Measurements from ENCODE around the gene IL1RAPL2. TPM values are rescaled to one million over a fixed set of nuclear protein-coding genes. Genes with fewer than 3 reads are reported as not detected.

The IL1RAPL2 gene
- polyA plus RNA-seq, 1 of the 3 experiments (the other 2 are of a cell fraction): 0.13 TPM

DNA sequence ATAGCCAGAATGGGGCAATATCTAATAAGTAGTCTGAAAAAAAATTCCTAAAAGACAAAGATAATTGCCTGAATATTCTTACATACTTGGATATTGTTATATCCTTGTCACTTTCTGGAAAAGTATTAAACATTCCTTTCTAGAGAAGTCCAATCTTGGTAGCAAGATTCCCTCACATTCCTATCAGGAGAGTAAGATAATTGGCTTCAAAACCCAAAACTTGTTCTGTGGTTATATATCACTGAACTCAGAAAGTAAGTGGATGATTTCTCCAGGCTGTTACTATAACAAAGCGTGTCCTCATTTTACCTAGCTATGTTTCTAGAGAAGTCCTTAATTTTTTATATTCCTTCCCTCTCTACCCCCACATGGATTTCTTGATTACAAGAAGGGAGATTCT lies 700.5 kb downstream of the IL1RAPL2 start:
- H3K4me3 ChIP-seq (ENCODE audit: low read depth in 2 of 2, low read length in 1 of 2): no peak overlapping the region
- no peak overlapping the region for H3K27ac ChIP-seq (ENCODE audit: low read depth in 2 of 2, low read length in 1 of 2)
- no peaks in the 10 kb centered on the region for H3K9me3 ChIP-seq
- H3K27me3 ChIP-seq (ENCODE audit: insufficient read depth): no peaks in the 10 kb centered on the region
- DNase-seq: no peak
- no peaks in the 10 kb centered on the region for H4K20me1 ChIP-seq (ENCODE audit: insufficient read depth)
- H3K9me2 ChIP-seq: no peaks in the 10 kb centered on the region
- no peak overlapping the region for H2AFZ ChIP-seq (ENCODE audit: low read depth)
- no peaks in the 10 kb centered on the region for H3K79me2 ChIP-seq (ENCODE audit: insufficient read depth)
- H3F3A ChIP-seq (replicated peaks; ENCODE audit: insufficient read depth): no peaks in the 10 kb centered on the region
- WGBS (ENCODE audit: low lambda C conversion rate): 7% methylated on average over 1 of the region's 1 CpG
- TF ChIP-seq GABPA (IDR thresholded peaks at IDR 0.05; ENCODE audit: low read depth) (no peak), SMC3 (IDR thresholded peaks at IDR 0.05; ENCODE audit: low read depth, low read length) (no peak), CTCF (IDR thresholded peaks at IDR 0.05) (no peak), POLR2AphosphoS5 (IDR thresholded peaks at IDR 0.05; ENCODE audit: low read depth, low read length) (no peak), YY1 (IDR thresholded peaks at IDR 0.05; ENCODE audit: low read depth) (no peak), SIN3A (IDR thresholded peaks at IDR 0.05; ENCODE audit: borderline replicate concordance, low read depth, low read length) (no peak), ELF1 (IDR thresholded peaks at IDR 0.05) (no peak), TEAD4 (IDR thresholded peaks at IDR 0.05; ENCODE audit: borderline replicate concordance, insufficient read depth) (no peak)
- TF ChIP-seq, protein P1, sequence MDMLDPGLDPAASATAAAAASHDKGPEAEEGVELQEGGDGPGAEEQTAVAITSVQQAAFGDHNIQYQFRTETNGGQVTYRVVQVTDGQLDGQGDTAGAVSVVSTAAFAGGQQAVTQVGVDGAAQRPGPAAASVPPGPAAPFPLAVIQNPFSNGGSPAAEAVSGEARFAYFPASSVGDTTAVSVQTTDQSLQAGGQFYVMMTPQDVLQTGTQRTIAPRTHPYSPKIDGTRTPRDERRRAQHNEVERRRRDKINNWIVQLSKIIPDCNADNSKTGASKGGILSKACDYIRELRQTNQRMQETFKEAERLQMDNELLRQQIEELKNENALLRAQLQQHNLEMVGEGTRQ (IDR thresholded peaks at IDR 0.05; ENCODE audit: borderline replicate concordance, low read depth, low read length): no peak
- TF ChIP-seq, protein P2, sequence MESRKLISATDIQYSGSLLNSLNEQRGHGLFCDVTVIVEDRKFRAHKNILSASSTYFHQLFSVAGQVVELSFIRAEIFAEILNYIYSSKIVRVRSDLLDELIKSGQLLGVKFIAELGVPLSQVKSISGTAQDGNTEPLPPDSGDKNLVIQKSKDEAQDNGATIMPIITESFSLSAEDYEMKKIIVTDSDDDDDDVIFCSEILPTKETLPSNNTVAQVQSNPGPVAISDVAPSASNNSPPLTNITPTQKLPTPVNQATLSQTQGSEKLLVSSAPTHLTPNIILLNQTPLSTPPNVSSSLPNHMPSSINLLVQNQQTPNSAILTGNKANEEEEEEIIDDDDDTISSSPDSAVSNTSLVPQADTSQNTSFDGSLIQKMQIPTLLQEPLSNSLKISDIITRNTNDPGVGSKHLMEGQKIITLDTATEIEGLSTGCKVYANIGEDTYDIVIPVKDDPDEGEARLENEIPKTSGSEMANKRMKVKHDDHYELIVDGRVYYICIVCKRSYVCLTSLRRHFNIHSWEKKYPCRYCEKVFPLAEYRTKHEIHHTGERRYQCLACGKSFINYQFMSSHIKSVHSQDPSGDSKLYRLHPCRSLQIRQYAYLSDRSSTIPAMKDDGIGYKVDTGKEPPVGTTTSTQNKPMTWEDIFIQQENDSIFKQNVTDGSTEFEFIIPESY (IDR thresholded peaks at IDR 0.05; ENCODE audit: borderline replicate concordance, low read depth): no peak
- TF ChIP-seq, protein P3, sequence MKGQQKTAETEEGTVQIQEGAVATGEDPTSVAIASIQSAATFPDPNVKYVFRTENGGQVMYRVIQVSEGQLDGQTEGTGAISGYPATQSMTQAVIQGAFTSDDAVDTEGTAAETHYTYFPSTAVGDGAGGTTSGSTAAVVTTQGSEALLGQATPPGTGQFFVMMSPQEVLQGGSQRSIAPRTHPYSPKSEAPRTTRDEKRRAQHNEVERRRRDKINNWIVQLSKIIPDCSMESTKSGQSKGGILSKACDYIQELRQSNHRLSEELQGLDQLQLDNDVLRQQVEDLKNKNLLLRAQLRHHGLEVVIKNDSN (IDR thresholded peaks at IDR 0.05; ENCODE audit: borderline replicate concordance, low read depth): no peak
- no peaks in the 10 kb centered on the region for H3K4me1 ChIP-seq (ENCODE audit: control insufficient read depth in 1 of 2, insufficient read depth in 2 of 2, low read depth in 1 of 2, low read length in 1 of 2)
- no peak overlapping the region for H3K4me2 ChIP-seq
- ChIA-PET CTCF (no interaction called here), POLR2A (no interaction called here)
- no peaks in the 10 kb centered on the region for H3K36me3 ChIP-seq (replicated peaks in 1 of 2; ENCODE audit: control insufficient read depth in 1 of 2, insufficient read depth in 2 of 2, low read length in 1 of 2)
- no peak overlapping the region for H3K9ac ChIP-seq

GRCh38 chrX:105267167-105267566 lies 701.2 kb downstream of the IL1RAPL2 start:
- CTCF ChIA-PET: no interaction called here

More at GRCh38 chrX:105267167-105267566, 701.2 kb downstream of the IL1RAPL2 start:
- no peak overlapping the region for H3K27ac ChIP-seq (ENCODE audit: low read depth in 2 of 2, low read length in 1 of 2)
- H3K9me2 ChIP-seq: no peaks in the 10 kb centered on the region
- no peaks in the 10 kb centered on the region for H3K4me1 ChIP-seq (ENCODE audit: control insufficient read depth in 1 of 2, insufficient read depth in 2 of 2, low read depth in 1 of 2, low read length in 1 of 2)
- no peaks in the 10 kb centered on the region for H3F3A ChIP-seq (replicated peaks; ENCODE audit: insufficient read depth)
- WGBS (ENCODE audit: low lambda C conversion rate): 7% methylated on average over 2 of the region's 2 CpGs
- POLR2A ChIA-PET: no interaction called here
- no peak for DNase-seq
- H3K27me3 ChIP-seq (ENCODE audit: insufficient read depth): no peaks in the 10 kb centered on the region
- H3K9ac ChIP-seq: no peak overlapping the region
- TF ChIP-seq GABPA (IDR thresholded peaks at IDR 0.05; ENCODE audit: low read depth) (no peak), RCOR1 (IDR thresholded peaks at IDR 0.05; ENCODE audit: low read length) (no peak), FOXM1 (IDR thresholded peaks at IDR 0.05; ENCODE audit: low read depth) (no peak), CTCF (IDR thresholded peaks at IDR 0.05) (no peak), MEF2A (IDR thresholded peaks at IDR 0.05; ENCODE audit: borderline replicate concordance, low read depth) (no peak), EP300 (IDR thresholded peaks at IDR 0.05; ENCODE audit: borderline replicate concordance in 1 of 2, low read depth in 1 of 2, low read length in 1 of 2) (no peak)
- TF ChIP-seq, protein P1 (IDR thresholded peaks at IDR 0.05; ENCODE audit: borderline replicate concordance, low read depth, low read length): no peak
- no peak overlapping the region for H3K4me2 ChIP-seq
- no peaks in the 10 kb centered on the region for H4K20me1 ChIP-seq (ENCODE audit: insufficient read depth)
- H3K9me3 ChIP-seq: no peaks in the 10 kb centered on the region
- H3K4me3 ChIP-seq (ENCODE audit: low read depth in 2 of 2, low read length in 1 of 2): no peak overlapping the region
- H3K79me2 ChIP-seq (ENCODE audit: insufficient read depth): no peaks in the 10 kb centered on the region
- H2AFZ ChIP-seq (ENCODE audit: low read depth): no peak overlapping the region
- no peaks in the 10 kb centered on the region for H3K36me3 ChIP-seq (replicated peaks in 1 of 2; ENCODE audit: control insufficient read depth in 1 of 2, insufficient read depth in 2 of 2, low read length in 1 of 2)

All from SK-N-SH (cell line).